Skin epidermis (tissue), 12 donors: ENCODE measurements around the gene PFN1.

Source experiments
- H3K27ac ChIP-seq, 21 experiments: fragments of 200-600 bp; sonication (generic) in 11 of 21; one replicate each; pipeline ENCODE4 v1.5.0; 2020; ENCODE audit warnings: mild to moderate bottlenecking in 3 of 21, inconsistent platforms in 2 of 21, moderate library complexity in 2 of 21
- H3K4me3 ChIP-seq, 7 experiments: fragments of 200-600 bp; sonication (generic) in 2 of 7; one replicate each; pipeline ENCODE4 v1.5.0; 2020; ENCODE audit warnings: inconsistent platforms in 2 of 7, mild to moderate bottlenecking in 2 of 7, moderate library complexity in 1 of 7

PFN1 gene

GRCh38 chr17:4969047-4969550 lies 20.8 kb upstream of the PFN1 start:
- Histone ChIP-seq H3K4me3 (peak overlapping the region in 6 of 7 experiments; percentile 48 to 72 (median 63)), H3K27ac (peak overlapping the region in 20 of 21 experiments; percentile 83 to 99 (median 94))

DNA sequence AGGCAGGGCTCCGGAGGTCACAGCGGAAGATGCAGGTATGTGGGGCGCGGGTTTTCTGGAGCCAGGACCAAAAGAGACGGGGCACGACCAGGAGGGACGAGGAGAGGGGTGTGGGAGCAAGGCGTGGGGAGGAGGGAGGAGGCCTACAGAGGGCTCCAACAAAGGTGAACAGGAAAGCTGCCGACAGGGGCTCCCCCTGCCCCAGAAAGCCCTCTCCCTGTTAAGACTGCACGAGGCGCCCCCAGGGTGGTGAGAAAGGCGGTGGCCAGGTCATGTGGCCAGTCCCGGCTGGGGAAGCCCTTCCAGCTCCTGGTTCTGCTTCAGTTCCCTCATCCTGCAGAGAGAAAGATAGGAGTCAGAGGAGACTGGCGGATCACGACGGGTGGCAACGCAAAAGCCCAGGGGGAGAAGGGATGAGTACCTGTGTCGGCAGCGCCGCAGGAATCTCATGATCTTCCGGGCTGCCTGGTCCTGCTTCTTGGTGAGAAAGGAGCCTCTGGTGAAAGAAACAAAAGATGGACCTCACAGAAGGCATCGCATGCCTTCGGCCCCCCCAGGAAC lies 20.2 kb upstream of the PFN1 start:
- Histone ChIP-seq H3K27ac (peak overlapping the region; percentile 70 to 99 (median 93)), H3K4me3 (peak overlapping the region; percentile 48 to 72 (median 59))

- H3K4me3 ChIP-seq = peak within 1 kb of the TSS; percentile 50 to 78 (median 67)
Observed at GRCh38 chr17:4967539-4968485, 19.5 kb upstream of the PFN1 start, which contains the start of gene SPAG7. Gene SPAG7 (minus strand): TSS chr17:4967817. CDS start chr17:4967804, 13 bp downstream.

GRCh38 chr17:4966844-4967538 lies 18.7 kb upstream of the PFN1 start:
- peak overlapping the region; percentile 70 to 99 (median 95) for H3K27ac ChIP-seq
- H3K4me3 ChIP-seq = peak overlapping the region; percentile 50 to 78 (median 67)

More at GRCh38 chr17:4967539-4968485, 19.5 kb upstream of the PFN1 start, which contains the start of gene SPAG7:
- peak within 1 kb of the TSS; percentile 70 to 99 (median 95) for H3K27ac ChIP-seq

- H3K4me3 ChIP-seq = no peak overlapping the region
- H3K27ac ChIP-seq = peak overlapping the region in 11 of 21 experiments; percentile 90 to 99 (median 95)
Observed at GRCh38 chr17:4965311-4965986, 17.1 kb upstream of the PFN1 start.

DNA sequence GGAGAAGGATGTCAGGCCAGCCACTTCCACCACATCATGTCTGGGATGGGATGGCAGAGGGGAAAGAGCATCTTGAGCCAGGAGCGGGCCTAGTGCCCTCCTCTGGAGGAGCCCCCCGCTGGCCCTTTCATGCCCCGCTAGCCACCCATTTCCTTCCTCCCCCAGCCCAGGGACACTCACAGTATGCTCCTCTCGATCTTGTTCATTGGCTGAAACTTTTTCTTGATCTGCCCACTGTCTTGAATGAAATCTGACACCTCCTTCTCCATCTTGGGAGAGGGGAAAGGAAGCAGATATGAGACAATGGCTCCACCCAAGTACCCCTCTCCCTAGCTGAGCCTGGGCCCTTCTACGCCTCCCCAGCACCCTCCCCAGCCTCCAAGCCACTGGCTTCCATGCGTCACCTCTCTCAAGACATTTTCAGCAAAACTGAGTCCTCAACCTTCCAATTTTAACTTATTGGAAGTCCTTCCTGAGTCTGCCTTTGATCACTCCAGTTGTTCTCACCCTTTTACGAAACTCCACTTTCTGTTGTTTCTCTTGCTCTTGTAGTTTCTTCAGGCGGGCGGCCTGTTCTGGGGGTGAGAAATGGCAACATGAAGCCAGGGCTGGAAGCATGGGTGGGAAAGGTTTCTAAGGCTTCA lies 12.1 kb upstream of the PFN1 start:
- H3K27ac ChIP-seq = no peak overlapping the region
- H3K4me3 ChIP-seq = no peak overlapping the region

GRCh38 chr17:4959261-4959965 lies 11.1 kb upstream of the PFN1 start:
- Histone ChIP-seq H3K27ac (no peak overlapping the region), H3K4me3 (no peak overlapping the region)

DNA sequence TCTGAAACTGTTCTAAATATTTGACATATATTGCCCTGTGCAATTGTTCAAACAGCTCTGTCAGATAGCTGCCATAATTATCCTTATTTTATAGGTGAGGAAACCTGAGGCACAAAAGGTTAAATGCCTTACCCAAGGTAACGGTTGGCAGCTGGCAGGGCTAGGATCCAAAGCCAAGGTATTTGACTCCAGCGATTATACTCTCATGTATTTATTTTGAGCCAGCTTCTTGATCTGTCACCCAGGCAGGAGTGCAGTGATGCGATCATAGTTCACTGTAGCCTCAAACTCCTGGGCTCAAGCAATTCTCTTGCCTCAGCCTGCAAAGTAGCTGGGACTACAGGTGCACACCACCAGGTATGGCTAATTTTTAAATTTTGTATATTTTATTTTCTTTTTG lies 9.8 kb upstream of the PFN1 start:
- Histone ChIP-seq H3K27ac (no peak overlapping the region), H3K4me3 (no peak overlapping the region)

DNA sequence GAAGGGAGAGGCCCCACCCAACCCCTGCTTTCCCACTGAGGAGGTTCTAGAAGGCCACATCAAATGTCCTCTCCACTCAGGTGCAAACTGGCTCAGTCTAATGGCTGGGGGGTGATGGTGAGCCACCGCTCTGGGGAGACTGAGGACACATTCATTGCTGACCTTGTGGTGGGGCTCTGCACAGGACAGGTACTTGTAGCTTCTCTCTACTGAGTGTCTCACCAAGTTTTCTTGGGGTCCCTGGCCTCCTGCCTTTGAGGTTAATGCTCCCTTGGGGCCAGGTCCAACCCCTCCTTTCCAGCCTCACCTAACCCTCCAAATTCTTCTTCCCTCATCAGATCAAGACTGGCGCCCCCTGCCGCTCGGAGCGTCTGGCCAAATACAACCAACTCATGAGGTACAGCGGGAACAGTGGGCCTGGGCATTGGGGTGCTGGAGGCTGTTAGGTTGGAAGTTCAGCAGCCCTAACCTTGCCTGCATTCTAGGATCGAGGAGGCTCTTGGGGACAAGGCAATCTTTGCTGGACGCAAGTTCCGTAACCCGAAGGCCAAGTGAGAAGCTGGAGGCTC lies 8.2 kb upstream of the PFN1 start:
- no peak overlapping the region for H3K27ac ChIP-seq
- H3K4me3 ChIP-seq = no peak overlapping the region

DNA sequence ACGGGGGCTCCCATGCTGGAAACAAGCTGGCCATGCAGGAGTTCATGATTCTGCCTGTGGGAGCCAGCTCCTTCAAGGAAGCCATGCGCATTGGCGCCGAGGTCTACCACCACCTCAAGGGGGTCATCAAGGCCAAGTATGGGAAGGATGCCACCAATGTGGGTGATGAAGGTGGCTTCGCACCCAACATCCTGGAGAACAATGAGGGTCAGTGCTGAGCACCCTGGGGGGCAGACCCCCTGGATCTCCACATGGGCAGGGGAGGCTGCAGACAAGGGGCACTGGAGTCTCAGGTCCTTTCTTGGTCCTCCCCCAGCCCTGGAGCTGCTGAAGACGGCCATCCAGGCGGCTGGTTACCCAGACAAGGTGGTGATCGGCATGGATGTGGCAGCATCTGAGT lies 6.8 kb upstream of the PFN1 start:
- H3K4me3 ChIP-seq = no peak overlapping the region
- no peak overlapping the region for H3K27ac ChIP-seq

- Histone ChIP-seq H3K4me3 (no peak overlapping the region), H3K27ac (peak overlapping the region in 14 of 21 experiments; percentile 1 to 67 (median 44))
Observed at GRCh38 chr17:4953451-4953961, 5.2 kb upstream of the PFN1 start.

DNA sequence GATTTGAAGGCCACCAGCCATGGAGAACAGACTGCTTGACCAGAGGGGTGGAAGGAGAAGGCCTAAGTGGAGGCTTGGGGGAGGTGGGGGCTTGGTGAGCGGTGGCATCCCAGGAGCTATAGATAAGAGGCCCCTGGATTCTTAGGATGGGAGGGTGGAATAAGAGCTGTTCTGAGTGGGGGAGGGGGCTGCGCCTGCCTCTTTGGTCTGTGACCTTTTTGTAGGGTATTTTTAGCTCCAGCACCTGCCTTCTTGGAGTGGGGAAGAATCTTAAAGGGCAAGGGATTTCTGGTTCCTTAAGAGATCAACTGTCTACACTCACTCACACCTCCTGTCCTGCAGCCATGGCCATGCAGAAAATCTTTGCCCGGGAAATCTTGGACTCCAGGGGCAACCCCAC lies 3.2 kb upstream of the PFN1 start:
- Histone ChIP-seq H3K27ac (no peak overlapping the region), H3K4me3 (no peak overlapping the region)

DNA sequence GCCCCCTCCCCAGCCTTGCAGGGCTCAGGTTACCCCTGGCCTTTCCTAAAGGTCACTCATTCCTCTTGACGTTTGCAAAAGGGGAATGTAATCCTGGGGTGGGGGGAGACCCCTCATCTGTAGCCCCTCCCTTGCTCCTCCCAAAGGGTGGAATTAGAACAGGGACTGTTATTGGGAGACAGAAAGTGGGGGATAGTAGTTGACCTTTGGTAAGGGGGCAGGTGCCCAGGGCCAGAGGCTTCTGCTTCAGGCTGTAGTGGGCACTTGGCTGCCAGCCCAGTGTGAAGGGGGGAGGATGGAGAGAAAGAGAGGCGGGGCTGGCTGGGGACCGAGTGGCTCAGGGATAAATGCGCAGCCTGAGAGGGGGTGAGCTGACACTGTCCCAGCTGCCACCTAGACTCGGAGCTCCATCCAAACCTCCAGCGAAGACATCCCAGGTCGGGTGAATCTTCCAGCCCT lies 2.4 kb upstream of the PFN1 start, which contains the start of gene ENO3:
TSS of gene ENO3 (plus strand) at position 374 of the 459 bp plus-strand sequence. CDS start 711 bp downstream, outside the sequence.
- H3K4me3 ChIP-seq = peak within 1 kb of the TSS; percentile 91 to 100 (median 99)
- peak within 1 kb of the TSS; percentile 78 to 100 (median 99) for H3K27ac ChIP-seq

- Histone ChIP-seq H3K27ac (peak overlapping the region; percentile 78 to 100 (median 99)), H3K4me3 (peak overlapping the region; percentile 91 to 100 (median 99))
Observed at GRCh38 chr17:4950075-4950745, 1.9 kb upstream of the PFN1 start.

- peak overlapping the region; percentile 91 to 100 (median 99) for H3K4me3 ChIP-seq
- H3K27ac ChIP-seq = peak overlapping the region; percentile 78 to 100 (median 99)
Observed at GRCh38 chr17:4949321-4950074, 1.2 kb upstream of the PFN1 start.

- H3K27ac ChIP-seq = peak overlapping the region; percentile 78 to 100 (median 99)
- peak overlapping the region; percentile 91 to 100 (median 99) for H3K4me3 ChIP-seq
Observed at GRCh38 chr17:4948931-4949320, 596 bp upstream of the PFN1 start.
